HG03139 (cell line): Measurements from ENCODE around the gene ASCC2.

Experiments
- ATAC-seq: cut with Tn5 transposase; IDR thresholded peaks from one replicate; pipeline ENCODE4 v1.9.1; 2021; ENCODE audit not compliant: unreplicated experiment

ASCC2 gene

DNA sequence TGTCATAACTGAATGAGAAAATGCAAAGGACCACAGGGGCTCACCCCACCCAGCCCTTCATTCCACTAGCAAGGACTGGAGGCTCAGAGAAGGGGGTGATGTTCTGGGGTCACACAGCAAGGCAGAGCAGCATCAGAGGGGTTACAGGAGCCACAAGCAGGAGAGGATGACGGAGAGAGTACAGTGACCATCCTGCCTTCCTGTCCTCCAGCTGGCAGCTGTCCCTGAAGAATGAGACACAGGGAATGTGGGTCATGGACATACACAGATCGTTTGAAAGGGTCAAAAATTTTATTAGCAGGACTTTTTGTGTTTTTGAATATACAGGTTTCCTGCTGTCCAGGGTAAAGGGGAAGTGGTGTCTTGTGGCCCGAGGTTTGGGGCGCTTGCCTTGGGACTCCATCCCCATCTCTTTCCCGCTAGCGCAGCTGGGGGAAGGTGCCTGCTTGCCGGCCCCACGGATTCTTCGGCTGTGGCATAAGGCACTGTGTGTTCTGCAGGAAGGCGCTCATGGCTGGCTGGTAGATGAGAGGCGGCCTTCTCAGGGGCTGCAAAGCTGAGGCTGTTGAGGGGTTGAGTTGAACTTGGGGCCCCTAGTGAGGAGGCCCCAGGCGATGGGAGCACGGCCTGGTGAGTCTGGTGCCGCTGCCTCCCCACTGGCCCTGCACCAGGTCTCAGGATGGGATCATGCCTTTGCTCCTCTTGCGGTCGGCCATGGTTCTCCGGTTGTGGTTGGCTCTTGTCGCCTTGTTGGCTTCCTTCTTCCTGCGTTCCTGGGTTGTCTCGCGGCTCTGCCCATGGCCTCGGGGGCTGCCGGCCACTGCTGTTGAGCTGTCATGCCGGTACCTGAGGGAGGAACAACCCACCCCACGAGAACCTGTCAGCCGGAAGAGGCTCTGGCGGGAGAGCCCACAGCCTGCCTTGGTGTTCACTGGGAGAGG lies 49.5 kb downstream of the ASCC2 start:
- no peak for ATAC-seq

- no peak for ATAC-seq
Observed at GRCh38 chr22:29787371-29787980, 50.6 kb downstream of the ASCC2 start.

DNA sequence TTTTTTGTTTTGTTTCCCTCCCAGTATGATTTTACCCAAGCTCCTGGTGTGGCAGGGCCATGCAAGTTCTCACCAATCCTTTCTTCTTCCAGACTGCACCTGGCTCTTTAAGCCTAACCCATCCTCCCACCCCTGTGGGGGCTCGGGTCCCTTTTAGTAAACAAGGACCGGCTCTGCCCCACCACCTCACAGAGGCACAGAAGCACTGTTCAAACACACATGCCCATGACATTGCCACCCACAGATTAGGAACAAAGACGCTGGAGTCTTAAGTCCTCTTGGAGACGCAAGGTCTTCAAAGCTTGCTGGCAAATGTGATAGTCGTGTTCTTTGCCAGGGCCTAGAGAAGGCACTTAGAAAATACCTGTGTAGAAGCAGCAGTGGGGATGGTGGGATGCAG lies 52.0 kb downstream of the ASCC2 start:
- no peak for ATAC-seq

- no peak for ATAC-seq
Observed at GRCh38 chr22:29784451-29785361, 53.4 kb downstream of the ASCC2 start.

DNA sequence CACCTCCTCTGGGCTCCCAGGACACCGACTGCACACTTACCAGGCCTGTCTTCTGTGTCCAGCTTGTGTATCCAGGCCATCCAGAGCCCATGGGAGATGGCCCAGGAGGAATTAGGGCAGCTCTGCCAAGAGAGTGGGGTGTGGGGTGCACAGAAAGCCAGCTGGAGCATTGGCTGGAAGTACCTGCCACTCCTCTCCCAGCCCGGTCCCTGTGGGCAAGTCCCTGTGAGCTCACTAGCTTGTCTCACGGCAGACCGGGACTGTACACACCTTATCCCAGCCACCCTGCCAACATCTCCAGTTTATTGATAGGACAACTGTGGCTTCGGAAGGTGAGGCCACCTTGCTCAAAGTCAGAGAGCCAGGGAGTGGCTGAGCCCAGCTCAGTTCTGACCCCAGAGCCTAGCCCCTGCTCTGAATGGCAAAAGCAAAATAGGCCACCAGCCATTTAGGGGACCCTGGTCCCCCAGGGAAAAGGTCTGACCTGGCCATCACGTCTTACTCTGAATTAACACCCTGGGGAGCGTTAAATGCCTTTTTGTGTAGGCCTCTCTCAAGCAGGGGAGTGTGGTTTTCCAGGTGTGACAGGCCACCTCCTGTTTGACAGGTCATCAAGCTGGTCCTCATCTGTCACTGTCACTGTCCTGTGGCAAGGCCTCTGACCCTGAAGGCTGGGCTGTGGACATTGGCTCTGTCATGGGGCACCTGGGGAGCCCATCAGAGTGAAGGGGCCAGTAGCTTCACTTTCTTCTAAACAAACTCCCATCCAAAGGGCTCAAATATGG lies 55.8 kb downstream of the ASCC2 start:
- no peak for ATAC-seq

GRCh38 chr22:29780748-29781676 lies 57.1 kb downstream of the ASCC2 start:
- ATAC-seq, result no peak

DNA sequence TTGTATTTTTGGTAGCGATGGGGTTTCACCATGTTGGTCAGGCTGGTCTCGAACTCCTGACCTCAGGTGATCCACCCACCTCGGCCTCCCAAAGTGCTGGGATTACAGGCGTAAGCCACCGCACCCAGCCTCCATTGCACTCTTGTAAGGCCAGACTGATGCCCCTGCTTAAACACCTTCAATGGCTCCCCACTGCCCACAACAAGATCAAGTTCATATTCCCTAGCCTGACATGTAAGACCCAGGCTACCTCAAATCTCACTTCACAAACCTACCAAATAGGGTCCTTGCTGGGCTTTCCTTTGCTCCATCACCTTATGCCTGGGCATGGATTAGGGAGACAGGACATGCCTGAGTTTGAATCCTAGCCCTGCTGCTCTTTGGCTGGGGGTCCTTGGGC lies 57.9 kb downstream of the ASCC2 start:
- ATAC-seq, result no peak

DNA sequence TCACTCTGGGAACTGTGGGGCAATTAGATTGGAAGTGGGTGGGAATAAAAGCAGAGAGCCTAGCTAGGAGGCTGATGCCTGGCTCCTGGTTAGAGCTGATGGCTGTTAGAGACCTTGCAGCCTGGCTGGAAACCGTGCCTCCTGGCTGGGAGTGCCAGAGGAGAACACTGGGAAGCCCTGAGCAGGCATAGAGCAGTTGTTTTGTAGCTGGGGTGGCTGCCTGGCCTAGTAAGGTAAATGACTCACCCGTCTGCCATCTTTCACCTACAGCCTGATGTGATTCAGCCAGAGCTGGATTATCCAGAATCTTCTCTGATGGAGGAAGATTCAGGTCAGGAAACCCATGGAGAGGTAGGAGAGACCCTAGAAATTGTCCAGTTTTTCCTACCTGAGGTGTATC lies 64.8 kb downstream of the ASCC2 start:
- ATAC-seq, result no peak

DNA sequence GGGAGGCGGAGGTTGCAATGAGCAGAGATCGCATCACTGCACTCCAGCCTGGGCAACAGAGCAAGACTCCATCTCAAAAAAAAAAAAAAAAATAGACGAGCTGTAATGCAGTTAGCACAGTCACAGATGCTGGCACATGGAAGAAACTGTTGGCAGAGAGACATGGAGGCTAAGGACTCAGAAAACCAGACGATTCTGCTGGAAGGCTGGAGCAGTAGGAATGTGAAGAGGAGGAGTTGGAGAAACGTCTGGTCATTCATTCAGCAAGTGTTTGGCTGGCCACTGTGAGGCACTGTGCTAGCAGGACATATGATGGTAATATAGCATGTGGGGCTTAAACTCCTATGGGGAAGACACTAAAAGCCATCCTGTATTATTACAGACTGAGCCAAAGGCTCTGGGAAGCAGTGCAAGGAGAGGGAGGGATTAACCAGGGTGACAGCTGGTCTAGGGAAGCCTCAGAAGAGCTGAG lies 65.9 kb downstream of the ASCC2 start:
- ATAC-seq, result no peak

GRCh38 chr22:29769723-29770321 lies 68.3 kb downstream of the ASCC2 start:
- ATAC-seq, result no peak

DNA sequence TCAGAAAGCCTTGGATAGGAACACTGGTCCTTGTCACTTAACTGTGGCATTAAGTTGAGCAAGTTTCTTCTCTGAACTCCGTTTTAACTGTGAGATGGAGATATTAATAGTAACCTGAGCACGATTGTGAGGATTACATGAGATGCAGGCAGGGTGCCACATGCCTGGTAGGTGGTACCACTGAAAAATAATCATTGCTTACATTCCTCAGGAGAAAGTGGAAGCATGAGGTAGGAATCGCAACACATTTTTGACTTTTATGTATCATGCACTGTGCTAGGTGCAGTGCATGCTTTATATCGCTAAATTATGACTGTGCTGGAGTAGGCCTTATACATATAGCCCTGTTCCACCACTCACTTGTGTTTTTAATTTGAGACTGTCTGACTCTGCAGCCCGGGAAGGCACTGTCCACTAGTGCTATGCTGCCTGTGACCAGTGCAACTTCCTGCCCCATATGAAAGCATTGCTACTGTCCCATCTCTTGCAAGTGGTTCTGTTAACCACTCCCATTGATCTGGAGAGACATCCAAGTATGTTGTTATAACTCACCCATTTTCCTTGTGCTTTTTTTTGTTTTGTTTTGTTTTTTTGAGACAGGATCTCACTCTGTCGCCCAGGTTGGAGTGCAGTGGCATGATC lies 69.9 kb downstream of the ASCC2 start:
- ATAC-seq, result no peak

DNA sequence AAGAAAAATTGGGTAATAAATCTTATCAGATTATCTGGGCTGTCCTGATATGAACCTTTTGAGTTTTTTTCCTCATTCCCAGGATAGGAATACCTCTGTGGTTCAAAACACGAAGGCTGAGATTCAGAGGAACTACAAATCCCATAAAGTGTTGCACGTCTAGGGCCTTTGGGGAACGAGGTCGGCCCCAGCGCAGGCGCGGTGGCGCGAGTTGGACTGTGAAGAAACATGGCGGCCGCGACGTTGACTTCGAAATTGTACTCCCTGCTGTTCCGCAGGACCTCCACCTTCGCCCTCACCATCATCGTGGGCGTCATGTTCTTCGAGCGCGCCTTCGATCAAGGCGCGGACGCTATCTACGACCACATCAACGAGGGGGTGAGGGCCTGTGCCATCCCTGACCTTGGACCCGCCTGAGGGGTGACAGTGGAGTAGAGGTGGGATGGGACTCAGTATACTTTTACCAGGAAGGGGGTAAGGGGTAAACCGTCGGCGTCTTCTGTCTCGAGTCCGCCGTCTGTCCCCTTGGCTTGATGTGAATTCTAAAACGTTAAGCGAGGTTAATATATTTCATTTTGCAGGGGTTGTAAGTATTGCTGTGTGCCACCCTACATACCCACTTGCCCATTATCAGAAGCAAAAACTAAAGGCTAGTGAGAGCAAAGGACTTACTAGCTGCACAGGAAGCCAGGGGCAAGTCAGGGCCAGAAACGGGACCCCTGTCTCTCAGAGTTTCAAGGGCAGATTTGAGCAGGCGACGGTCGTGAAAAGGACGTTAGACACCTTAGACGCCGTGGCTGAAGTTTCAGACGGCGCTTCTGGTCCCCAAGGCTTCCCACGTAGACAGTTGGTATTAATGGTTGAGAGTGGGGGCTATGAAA lies 70.7 kb downstream of the ASCC2 start, which contains the start of gene UQCR10:
TSS of gene UQCR10 (plus strand) at position 199 of the 881 bp plus-strand sequence. CDS start at position 229, 30 bp downstream.
- ATAC-seq, result peak; percentile 59

DNA sequence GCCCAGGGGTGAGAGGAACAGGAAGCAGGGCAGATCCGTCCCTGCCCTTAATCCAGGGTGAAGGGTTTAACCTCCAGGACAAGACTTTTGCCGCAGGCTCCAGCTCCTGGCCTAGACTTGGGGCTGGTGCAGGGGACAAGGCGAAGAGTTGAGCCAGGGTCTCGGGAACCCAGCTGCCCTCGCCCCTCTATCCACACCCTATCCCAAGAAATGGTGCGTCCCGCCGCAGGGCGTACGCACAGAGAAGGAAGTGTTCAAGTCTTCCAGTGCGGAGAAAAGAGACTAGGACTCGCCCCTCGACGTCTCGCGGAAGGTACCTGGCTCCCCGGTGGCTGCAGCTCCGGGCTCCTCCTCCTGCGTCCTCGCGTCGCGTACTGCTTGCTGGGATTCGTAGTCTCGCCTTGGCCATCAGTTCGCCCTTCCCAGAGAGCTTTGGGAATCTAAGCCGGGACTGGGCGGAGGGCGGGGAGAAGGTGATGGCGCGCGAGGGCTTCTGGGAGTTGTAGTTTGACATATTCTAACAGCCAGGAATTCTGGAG lies 71.4 kb downstream of the ASCC2 start, which contains the start of gene ZMAT5:
TSS of gene ZMAT5 (minus strand) at position 376 of the 539 bp plus-strand sequence. CDS start 18,463 bp downstream, outside the sequence.
- peak; percentile 82 for ATAC-seq

GRCh38 chr22:29765905-29766631 lies 72.0 kb downstream of the ASCC2 start:
- peak; percentile 21 for ATAC-seq

- no peak for ATAC-seq
Observed at GRCh38 chr22:29762263-29762662, 75.8 kb downstream of the ASCC2 start.

DNA sequence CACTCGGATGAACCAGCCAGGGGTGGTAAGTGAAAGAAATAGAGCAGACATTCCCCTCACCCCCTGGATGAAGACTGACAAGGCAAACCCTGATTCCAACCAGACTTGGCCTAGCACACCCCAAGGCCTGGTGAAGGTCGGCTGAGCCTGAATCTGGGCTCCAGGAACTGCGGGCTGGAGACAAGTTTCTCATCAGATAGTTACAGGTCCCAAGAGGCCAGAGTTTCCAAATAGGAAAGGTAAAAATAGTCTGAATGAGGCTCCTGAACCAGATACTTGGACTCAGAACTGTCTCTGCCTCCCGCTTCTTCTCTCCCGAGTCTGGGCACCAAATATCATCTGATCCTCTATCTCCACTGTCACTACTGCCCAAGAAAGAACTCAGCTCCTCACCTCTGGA lies 79.1 kb downstream of the ASCC2 start:
- no peak for ATAC-seq
